Breast epithelium (tissue), 3 donors: ENCODE data around the gene AGPAT1.

Source experiments
- CTCF ChIP-seq, 3 donors: fragments of 450-650 bp; IDR thresholded peaks; one replicate each; pipeline ENCODE4 v1.5.1; 2016 to 2017; ENCODE audit warnings: antibody characterized with exemption in 3 of 3, mild to moderate bottlenecking in 3 of 3, moderate library complexity in 3 of 3
- POLR2A ChIP-seq: fragments of 450-650 bp; IDR thresholded peaks from one replicate; pipeline ENCODE4 v1.6.1; 2016; ENCODE audit warnings: antibody characterized with exemption, mild to moderate bottlenecking, moderate library complexity

- TF ChIP-seq CTCF (IDR thresholded peaks at IDR 0.05) (no peak), POLR2A (no peak)
Observed at GRCh38 chr6:32149932-32150870, 25.7 kb downstream of the AGPAT1 start.
